HG02798 (cell line): ENCODE measurements around the gene MPIG6B.

ENCODE experiments used
- ATAC-seq: cut with Tn5 transposase; IDR thresholded peaks from one replicate; pipeline ENCODE4 v1.9.1; 2021; ENCODE audit warnings: mild to moderate bottlenecking; ENCODE audit not compliant: unreplicated experiment, poor library complexity

Gene MPIG6B

DNA sequence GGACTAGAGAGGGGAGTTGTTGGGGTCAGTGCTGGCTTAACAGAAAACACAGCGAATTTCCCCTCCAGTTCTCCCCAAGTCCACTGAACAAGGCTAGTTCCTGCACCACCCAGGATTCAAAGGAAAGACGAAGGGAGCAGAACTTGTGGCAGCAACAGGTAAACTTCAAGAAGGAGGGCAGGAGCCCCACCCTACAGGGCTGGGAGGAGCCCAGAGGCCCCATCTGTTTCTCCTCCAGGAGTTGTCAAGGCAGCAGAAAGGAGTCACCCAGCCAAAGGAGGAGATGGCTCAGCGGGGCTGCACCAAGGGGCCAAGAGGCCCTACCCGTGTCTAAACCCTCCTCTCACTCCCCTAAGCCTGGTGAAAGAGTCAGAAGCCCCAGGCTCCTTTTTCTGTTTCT lies 41.0 kb downstream of the MPIG6B start:
- no peak for ATAC-seq

DNA sequence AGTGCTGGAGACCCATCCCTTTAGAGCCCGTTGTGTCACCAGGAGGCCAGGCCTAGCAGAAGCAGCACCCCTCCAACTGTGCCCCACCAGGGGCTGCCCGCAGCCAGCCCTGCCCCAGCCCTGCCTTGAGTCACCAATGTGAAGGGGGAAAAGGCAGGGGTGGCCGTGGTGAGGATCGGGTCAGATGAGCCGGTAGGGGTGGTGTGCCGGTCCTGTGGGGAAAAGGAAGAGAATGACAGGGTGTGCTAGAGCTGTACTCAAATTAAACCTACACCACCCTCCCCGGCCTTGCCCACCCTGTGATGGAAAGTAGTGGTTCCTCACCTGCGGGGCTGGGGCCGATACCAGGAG lies 42.4 kb downstream of the MPIG6B start:
- ATAC-seq, result no peak

DNA sequence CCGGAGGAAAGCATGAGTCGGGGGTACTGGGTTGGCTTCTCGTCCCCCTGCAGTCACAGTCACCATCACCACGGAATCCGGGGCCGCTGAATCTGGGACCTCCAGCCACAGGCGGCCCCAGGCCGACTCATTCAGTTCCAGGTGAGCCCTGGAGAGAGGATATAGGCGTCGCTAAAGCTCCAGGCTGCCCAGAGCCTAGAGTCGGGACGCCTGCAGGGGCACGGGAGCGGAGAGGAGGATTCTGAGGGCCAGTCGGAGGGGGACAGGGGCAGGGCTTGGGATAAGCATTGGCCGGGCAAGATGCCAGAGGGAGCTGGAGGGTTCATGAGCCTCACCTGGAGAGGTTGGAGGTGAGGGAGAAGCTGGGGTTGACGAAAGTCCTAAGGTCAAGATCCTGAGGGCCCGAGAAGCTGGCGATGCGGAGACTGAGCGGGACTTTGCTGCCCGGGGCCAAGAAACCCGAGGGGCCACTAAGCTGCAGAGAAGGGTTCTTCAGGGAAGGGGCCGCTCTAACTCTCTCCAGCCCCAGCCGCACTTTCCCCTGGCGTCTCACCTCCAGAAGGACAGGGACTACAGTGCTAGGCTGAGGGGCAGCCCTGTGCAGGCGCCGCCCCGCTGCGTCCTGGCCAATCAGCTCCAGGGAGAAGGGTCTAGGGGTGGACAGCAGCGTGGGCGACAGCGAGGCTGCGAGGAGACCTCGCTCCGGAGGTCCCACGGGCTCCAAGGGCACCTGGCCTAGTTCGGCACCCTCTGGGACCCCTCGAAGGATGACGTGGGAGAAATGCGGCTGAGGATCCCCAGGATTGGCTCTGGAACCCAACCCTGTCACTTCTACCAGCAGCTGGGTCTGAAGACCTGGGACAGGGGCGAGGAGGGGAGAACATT lies 43.0 kb downstream of the MPIG6B start:
- no peak for ATAC-seq

DNA sequence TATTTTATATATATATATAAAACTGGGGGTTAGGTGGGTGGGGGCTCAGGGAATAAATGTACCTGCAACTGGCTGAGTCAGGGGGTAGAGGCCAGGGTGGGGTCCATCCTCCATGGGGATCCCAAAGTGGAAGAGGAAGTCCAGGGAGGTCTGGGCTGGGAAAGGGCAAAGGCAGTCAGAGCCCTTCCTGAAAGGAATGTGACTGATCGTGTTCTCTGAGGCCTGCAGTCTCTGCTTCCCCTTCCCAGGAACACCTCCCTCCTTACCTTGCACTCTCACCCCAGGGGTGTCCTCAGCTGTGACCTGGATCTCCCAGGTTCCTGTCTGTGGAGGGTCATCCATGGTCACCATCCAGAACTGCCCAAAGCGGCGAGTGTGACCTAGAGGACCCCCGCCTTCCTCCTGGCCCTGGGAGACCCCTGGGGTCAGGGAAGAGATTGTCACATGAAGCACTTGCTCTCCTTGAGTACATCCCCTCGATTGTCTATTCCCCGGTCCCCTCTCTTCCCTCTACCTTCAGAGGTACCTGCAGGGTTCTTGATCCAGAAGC lies 44.0 kb downstream of the MPIG6B start:
- ATAC-seq, result no peak

DNA sequence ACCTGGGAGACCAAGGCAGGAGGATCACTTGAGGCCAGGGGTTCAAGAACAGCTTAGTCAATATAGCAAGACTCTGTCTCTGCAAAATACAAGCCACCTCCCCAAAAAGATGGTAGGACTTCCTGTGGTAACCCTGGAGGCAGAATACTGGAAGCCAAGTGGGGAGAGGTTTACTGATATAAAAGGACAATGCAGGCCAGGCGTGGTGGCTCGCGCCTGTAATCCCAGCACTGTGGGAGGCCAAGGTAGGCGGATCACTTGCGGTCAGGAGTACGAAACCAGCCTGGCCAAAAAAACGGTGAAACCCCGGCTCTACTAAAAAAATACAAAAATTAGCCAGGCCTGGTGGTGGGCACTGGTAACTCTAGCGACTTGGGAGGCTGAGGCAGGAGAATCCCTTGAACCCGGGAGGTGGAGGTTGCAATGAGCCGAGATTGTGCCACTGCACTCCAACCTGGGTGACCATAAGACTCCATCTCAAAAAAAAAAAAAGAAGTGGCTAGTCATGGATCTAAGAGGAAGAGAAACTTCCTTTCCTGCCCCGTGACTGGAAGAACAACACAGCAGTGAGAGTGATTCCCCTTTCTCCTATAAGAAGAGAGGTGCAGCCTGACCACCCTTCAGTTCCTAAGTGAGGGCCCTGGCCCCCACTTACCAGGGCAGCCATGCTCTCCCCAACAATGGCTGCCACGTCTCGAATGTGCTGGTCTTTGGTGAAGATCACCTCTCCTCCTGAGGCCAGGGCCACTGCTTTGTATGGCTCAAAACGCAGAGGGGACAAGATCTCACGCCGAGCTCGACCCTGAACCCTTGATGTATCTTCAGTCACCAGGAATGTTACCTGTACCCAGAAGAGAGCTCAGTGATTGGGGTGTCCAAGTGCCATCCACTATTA lies 45.4 kb downstream of the MPIG6B start:
- ATAC-seq, result no peak

DNA sequence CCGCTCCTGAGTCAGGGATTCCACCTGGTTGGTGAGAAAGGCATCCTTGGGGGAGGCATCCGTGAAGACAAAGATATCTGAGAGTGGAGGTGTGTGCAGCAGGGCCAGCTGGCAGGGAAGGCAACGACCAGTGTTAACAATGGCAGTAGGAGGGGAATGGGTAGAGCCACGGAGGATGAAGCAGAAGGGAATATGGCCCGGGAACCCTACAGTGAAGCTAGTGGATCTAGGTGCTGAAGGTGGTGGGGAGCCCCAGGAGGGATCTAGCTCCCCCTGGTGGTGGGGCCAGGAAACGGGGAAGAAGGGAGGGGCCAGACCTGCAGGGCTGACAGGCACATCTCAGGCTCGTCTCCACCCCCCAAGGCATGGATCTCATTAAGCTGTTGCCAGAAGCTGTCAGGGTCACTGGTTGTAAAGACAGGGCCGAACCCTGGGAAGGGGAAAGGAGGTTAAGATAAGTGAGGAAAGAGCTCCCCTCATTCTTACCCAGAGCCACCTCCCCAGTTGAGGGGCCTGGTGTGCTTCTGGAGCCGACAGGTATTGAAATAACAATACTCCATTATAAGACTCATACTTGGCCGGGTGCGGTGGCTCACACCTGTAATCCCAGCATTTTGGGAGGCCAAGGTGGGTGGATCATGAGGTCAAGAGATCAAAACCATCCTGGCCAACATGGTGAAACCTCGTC lies 46.7 kb downstream of the MPIG6B start:
- ATAC-seq, result no peak

DNA sequence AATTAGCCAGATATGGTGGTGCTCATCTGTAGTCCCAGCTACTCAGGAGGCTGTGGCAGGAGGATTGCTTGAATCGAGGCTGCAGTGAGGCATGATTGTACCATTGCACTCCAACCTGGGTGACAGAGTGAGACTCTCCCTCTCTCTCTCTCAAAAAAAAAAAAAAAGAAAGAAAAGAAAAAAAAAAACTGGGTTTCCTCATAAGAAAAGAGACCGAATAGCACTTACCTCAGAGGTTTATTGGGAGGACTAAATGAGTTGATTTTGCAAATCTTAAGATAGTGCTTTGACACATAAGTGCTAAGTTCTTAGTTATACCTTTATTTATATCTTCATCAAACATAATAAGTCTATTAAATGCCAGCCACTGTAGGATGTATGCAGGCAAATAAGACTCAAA lies 47.7 kb downstream of the MPIG6B start:
- ATAC-seq, result no peak

DNA sequence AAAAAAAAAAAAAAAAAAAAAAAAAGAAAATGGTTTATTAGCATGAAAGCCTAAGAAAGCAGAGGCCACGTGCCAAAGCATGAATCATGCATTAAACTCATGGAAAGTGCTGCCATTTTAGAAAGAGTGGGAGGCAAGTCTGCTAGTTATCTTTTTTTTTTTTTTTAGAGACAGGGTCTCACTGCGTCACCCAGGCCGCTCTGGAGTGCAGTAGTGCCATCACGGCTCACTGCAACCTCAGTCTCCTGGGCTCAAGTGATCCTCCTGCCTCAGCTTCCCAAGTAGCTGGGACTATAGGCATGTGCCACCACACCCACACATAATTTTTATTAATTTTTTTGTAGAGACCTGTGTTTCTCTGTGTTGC lies 48.8 kb downstream of the MPIG6B start:
- ATAC-seq, result no peak

DNA sequence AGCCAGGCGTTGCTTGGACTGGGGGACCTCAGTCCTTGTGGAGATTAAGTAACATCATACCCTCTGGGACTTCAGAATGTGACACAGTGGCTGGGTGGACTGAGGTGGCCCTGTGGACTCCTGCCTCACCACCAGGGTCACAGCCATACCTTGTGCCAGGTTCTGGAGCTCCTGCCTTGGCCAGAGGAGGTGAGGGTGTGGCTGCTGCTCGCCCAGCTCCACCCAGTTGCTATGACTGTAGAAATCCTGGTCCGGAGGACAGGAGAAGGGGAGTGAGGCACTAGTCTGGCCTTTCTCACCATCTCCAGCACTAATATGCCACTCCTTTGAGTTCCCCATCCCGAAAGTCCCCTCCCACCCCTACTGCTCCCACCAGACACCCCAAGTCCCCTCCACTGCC lies 52.0 kb downstream of the MPIG6B start:
- no peak for ATAC-seq

DNA sequence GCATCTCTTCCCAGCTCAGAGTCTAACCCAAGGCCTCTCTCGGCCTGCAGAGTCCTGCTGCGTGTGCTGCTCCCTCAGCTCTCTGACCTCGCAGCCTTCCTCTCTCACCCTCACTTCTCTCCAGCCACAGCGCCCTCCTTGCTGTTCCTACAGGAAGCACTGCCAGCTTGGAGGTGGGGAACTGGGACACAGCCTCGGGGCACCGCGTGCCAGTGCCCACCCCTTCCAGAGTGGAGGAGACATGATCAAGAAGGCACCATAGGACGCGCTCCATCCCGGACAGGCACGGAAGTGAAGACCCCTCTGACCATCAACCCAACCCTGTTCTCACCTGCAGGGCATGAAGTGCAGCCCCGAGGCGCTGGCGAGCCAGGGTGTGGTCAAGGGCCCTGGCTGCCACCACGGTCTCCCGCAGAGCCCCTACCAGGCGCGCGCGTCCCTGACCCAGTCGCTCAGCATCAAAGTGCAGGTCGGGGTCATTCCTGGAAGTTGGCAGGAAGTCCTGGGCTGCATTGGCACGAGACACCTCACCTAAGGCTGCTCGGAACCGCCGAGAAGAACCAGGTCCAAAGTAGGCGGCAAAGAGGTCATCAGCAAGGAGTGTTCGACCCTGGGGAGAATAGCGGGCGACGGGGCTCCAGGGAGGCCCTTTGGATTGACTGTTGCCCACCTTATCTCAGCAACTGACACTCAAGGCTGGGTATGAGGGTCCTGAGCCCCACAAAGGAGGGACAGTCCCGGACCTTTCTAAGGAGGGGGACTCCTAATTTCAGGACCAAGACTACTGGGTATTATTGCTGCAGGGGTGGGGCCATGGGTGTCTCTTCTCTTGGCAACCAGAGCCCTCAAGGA lies 52.7 kb downstream of the MPIG6B start:
- no peak for ATAC-seq
